Glutamatergic neuron (in vitro differentiated cells): Measurements from ENCODE around the gene IL21R. TPM values are rescaled to one million over a fixed set of nuclear protein-coding genes. Genes with fewer than 3 reads are reported as not detected.
A peak's percentile ranks its signal among the peaks of the same experiment; 100 is the strongest.

Experiments
- DNase-seq: peaks from one replicate; pipeline ENCODE4 v3.0.0; 2022
- H3K27ac Mint-ChIP-seq: one replicate; pipeline ENCODE4 v1.8.0; 2020; ENCODE audit warnings: mild to moderate bottlenecking, mixed read lengths, inconsistent platforms; ENCODE audit not compliant: unreplicated experiment
- H3K27me3 Mint-ChIP-seq: one replicate; pipeline ENCODE4 v1.8.0; 2020; ENCODE audit warnings: mild to moderate bottlenecking, moderate library complexity, mixed read lengths, inconsistent platforms; ENCODE audit not compliant: unreplicated experiment
- H3K36me3 Mint-ChIP-seq: one replicate; pipeline ENCODE4 v1.8.0; 2020; ENCODE audit warnings: mild to moderate bottlenecking, mixed read lengths, inconsistent platforms; ENCODE audit not compliant: unreplicated experiment
- H3K4me1 Mint-ChIP-seq: one replicate; pipeline ENCODE4 v1.8.0; 2020; ENCODE audit warnings: mild to moderate bottlenecking, low read depth, mixed read lengths, inconsistent platforms; ENCODE audit not compliant: unreplicated experiment
- H3K4me3 Mint-ChIP-seq: one replicate; pipeline ENCODE4 v1.8.0; 2020; ENCODE audit warnings: mild to moderate bottlenecking, mixed read lengths, inconsistent platforms; ENCODE audit not compliant: unreplicated experiment
- H3K9me3 Mint-ChIP-seq: one replicate; pipeline ENCODE4 v1.8.0; 2020; ENCODE audit warnings: mild to moderate bottlenecking, moderate library complexity, mixed read lengths, inconsistent platforms; ENCODE audit not compliant: unreplicated experiment
- total RNA-seq: library from RNA; stranded (reverse); fragmentation: NEBNext Ultra II Directional; extraction: Animal tissue kit (Norgen Biotek cat#: 25700); gene quantifications from one replicate; pipeline ENCODE4 v1.2.1, GENCODE V29; 2021; ENCODE audit not compliant: unreplicated experiment
- TF ChIP-seq, protein P1 (sequence below): fragments of 200-600 bp; sonication (generic); IDR thresholded peaks from one replicate; pipeline ENCODE4 v1.5.0; 2021; ENCODE audit not compliant: partially characterized antibody, unreplicated experiment

IL21R gene
- total RNA-seq, 1 donor from 2014 or later, result 0.86 TPM

- DNase-seq, result no peak
- TF ChIP-seq, protein P1, sequence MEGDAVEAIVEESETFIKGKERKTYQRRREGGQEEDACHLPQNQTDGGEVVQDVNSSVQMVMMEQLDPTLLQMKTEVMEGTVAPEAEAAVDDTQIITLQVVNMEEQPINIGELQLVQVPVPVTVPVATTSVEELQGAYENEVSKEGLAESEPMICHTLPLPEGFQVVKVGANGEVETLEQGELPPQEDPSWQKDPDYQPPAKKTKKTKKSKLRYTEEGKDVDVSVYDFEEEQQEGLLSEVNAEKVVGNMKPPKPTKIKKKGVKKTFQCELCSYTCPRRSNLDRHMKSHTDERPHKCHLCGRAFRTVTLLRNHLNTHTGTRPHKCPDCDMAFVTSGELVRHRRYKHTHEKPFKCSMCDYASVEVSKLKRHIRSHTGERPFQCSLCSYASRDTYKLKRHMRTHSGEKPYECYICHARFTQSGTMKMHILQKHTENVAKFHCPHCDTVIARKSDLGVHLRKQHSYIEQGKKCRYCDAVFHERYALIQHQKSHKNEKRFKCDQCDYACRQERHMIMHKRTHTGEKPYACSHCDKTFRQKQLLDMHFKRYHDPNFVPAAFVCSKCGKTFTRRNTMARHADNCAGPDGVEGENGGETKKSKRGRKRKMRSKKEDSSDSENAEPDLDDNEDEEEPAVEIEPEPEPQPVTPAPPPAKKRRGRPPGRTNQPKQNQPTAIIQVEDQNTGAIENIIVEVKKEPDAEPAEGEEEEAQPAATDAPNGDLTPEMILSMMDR, result no peak
- H3K27me3 Mint-ChIP-seq, result peaks cover 5% of the 10 kb centered on the region
- no peak overlapping the region for H3K27ac Mint-ChIP-seq
- no peaks in the 10 kb centered on the region for H3K9me3 Mint-ChIP-seq
- H3K4me3 Mint-ChIP-seq, result no peak overlapping the region
- peaks cover 2% of the 10 kb centered on the region for H3K4me1 Mint-ChIP-seq
- H3K36me3 Mint-ChIP-seq, result peaks cover 10% of the 10 kb centered on the region
Measured at GRCh38 chr16:27441998-27442397, 40.0 kb downstream of the IL21R start.

DNA sequence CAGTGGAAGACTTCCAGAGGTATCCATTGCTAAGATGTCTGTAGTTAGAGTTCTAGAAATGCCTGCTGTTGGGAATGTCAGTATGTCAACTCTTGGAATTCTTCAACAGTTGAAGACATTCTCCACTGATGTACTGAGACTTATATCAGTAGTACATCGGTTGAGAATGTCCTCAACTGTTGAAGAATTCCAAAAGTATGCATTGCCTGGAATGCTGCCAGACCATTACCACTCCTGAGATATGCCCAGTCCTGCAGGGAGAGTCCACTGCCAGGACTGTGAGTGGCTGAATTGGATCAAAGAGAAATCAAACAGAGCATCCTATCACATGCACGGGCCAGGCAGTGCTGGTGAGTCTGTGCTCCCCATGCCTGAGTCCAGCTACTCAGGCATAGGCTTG lies 42.0 kb downstream of the IL21R start:
- Mint-ChIP-seq H3K4me1 (peaks cover 2% of the 10 kb centered on the region), H3K27ac (no peak overlapping the region), H3K36me3 (peaks cover 20% of the 10 kb centered on the region), H3K9me3 (peaks cover 3% of the 10 kb centered on the region), H3K27me3 (peaks cover 5% of the 10 kb centered on the region), H3K4me3 (no peak overlapping the region)
- TF ChIP-seq, protein P1, result no peak
- no peak for DNase-seq

DNA sequence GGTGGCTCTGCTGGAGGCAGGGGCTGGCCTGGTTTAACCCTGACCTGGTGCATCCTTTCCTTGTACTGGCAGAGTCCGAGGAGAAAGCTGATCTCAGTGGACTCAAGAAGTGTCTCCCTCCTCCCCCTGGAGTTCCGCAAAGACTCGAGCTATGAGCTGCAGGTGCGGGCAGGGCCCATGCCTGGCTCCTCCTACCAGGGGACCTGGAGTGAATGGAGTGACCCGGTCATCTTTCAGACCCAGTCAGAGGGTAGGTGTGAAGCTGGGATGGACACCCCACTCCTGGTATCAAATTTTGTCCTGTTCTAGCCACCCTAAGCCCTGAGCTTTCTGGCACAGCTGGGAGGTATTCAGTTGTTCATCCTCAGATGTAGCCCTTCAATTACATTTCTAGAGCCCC lies 42.5 kb downstream of the IL21R start:
- no peak overlapping the region for H3K4me3 Mint-ChIP-seq
- no peak overlapping the region for H3K27ac Mint-ChIP-seq
- no peaks in the 10 kb centered on the region for H3K4me1 Mint-ChIP-seq
- H3K27me3 Mint-ChIP-seq, result peaks cover 3% of the 10 kb centered on the region
- TF ChIP-seq, protein P1, result no peak
- DNase-seq, result peak; percentile 4
- peaks cover 3% of the 10 kb centered on the region for H3K9me3 Mint-ChIP-seq
- H3K36me3 Mint-ChIP-seq, result peaks cover 20% of the 10 kb centered on the region

- Mint-ChIP-seq H3K4me3 (no peak overlapping the region), H3K27ac (no peak overlapping the region), H3K27me3 (peaks cover 3% of the 10 kb centered on the region), H3K4me1 (no peaks in the 10 kb centered on the region), H3K9me3 (peaks cover 5% of the 10 kb centered on the region), H3K36me3 (peaks cover 20% of the 10 kb centered on the region)
- TF ChIP-seq, protein P1, result no peak
- DNase-seq, result no peak
Measured at GRCh38 chr16:27445502-27446175, 43.7 kb downstream of the IL21R start.

DNA sequence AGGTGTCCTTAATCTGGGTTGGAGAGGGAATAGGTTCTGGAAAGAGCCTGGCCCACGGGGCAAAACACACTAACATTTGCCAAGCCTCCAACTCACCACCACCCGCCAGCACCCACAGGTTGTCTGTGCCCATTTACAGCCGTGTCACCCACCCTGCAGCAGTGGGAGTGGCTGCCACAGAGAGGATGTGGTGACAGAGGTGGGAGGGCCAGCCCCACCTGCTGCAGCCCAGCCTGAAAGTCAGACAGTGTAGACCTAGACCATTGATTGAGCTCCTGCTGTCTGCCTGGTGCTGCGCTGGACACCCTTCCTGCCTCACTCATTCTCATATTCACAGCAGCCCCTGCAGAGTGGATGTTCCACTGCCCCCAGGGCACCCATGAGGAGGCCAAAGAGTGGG lies 44.7 kb downstream of the IL21R start:
- peaks cover 20% of the 10 kb centered on the region for H3K36me3 Mint-ChIP-seq
- no peak overlapping the region for H3K27ac Mint-ChIP-seq
- H3K9me3 Mint-ChIP-seq, result peaks cover 5% of the 10 kb centered on the region
- peaks cover 3% of the 10 kb centered on the region for H3K27me3 Mint-ChIP-seq
- no peaks in the 10 kb centered on the region for H3K4me1 Mint-ChIP-seq
- TF ChIP-seq, protein P1, result no peak
- no peak for DNase-seq
- no peak overlapping the region for H3K4me3 Mint-ChIP-seq
